ENCODE measurements around the gene ZNF837.

The ZNF837 gene

DNA sequence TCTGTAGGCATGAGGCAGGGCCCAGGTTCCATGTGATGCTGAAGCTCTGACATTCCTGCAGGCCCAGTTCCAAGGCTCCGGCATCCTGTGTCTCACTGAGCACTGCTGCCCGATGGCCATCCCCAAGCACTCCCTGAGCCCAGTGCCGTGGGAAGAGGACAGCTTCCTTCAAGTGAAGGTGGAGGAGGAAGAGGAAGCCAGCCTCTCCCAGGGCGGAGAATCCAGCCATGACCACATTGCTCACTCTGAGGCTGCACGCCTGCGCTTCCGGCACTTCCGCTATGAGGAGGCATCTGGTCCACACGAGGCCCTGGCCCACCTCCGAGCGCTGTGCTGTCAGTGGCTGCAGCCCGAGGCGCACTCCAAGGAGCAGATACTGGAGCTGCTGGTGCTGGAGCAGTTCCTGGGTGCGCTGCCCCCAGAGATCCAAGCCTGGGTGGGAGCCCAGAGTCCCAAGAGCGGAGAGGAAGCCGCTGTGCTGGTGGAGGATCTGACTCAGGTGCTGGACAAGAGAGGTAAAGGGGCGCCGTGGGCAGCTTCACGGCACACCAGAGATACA lies 46.1 kb downstream of the ZNF837 start:
- Histone ChIP-seq H3K4me3 (ENCODE audit: low read length) (no peak overlapping the region), H3K36me3 (ENCODE audit: control insufficient read depth, low read length) (peaks cover 20% of the 10 kb centered on the region), H3F3A (ENCODE audit: control insufficient read depth, insufficient read depth) (no peaks in the 10 kb centered on the region), H3K79me2 (ENCODE audit: control insufficient read depth, low read length) (no peaks in the 10 kb centered on the region), H4K20me1 (ENCODE audit: control insufficient read depth, insufficient read depth, low read depth, low read length) (no peaks in the 10 kb centered on the region), H3K4me1 (ENCODE audit: control insufficient read depth, low read length) (no peaks in the 10 kb centered on the region), H3K27me3 (ENCODE audit: control insufficient read depth, low read length) (no peaks in the 10 kb centered on the region), H3K27ac (ENCODE audit: low read depth, low read length) (no peak overlapping the region), H3K9me3 (ENCODE audit: control insufficient read depth, insufficient read depth, low read length) (no peaks in the 10 kb centered on the region), H3K4me2 (ENCODE audit: low read length) (no peak overlapping the region), H3K9me2 (replicated peaks; ENCODE audit: control insufficient read depth, low read length) (no peaks in the 10 kb centered on the region)
- TF ChIP-seq, protein P1, sequence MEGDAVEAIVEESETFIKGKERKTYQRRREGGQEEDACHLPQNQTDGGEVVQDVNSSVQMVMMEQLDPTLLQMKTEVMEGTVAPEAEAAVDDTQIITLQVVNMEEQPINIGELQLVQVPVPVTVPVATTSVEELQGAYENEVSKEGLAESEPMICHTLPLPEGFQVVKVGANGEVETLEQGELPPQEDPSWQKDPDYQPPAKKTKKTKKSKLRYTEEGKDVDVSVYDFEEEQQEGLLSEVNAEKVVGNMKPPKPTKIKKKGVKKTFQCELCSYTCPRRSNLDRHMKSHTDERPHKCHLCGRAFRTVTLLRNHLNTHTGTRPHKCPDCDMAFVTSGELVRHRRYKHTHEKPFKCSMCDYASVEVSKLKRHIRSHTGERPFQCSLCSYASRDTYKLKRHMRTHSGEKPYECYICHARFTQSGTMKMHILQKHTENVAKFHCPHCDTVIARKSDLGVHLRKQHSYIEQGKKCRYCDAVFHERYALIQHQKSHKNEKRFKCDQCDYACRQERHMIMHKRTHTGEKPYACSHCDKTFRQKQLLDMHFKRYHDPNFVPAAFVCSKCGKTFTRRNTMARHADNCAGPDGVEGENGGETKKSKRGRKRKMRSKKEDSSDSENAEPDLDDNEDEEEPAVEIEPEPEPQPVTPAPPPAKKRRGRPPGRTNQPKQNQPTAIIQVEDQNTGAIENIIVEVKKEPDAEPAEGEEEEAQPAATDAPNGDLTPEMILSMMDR (IDR thresholded peaks at IDR 0.05; ENCODE audit: low read depth, low read length, poor library complexity, severe bottlenecking): no peak
- no peak for TF ChIP-seq EZH2phosphoT487 (IDR thresholded peaks at IDR 0.05; ENCODE audit: borderline replicate concordance, low read length)

GRCh38 chr19:58332697-58333096 lies 48.1 kb downstream of the ZNF837 start:
- Histone ChIP-seq H3K4me1 (ENCODE audit: control insufficient read depth, low read length) (peaks cover 8% of the 10 kb centered on the region), H3K4me3 (ENCODE audit: low read length) (no peak overlapping the region), H3K27me3 (ENCODE audit: control insufficient read depth, low read length) (no peaks in the 10 kb centered on the region), H3K9me2 (replicated peaks; ENCODE audit: control insufficient read depth, low read length) (no peaks in the 10 kb centered on the region), H3K36me3 (ENCODE audit: control insufficient read depth, low read length) (peaks cover 4% of the 10 kb centered on the region; the same call in 1 of the 2 replicates), H3K79me2 (ENCODE audit: control insufficient read depth, low read length) (peaks cover 7% of the 10 kb centered on the region), H3K4me2 (ENCODE audit: low read length) (no peak overlapping the region), H3K27ac (ENCODE audit: low read depth, low read length) (no peak overlapping the region), H3F3A (ENCODE audit: control insufficient read depth, insufficient read depth) (no peaks in the 10 kb centered on the region), H4K20me1 (ENCODE audit: control insufficient read depth, insufficient read depth, low read depth, low read length) (no peaks in the 10 kb centered on the region), H3K9me3 (ENCODE audit: control insufficient read depth, insufficient read depth, low read length) (no peaks in the 10 kb centered on the region)
- TF ChIP-seq, protein P1 (IDR thresholded peaks at IDR 0.05; ENCODE audit: low read depth, low read length, poor library complexity, severe bottlenecking): no peak
- TF ChIP-seq EZH2phosphoT487 (IDR thresholded peaks at IDR 0.05; ENCODE audit: borderline replicate concordance, low read length): no peak

- H3K27ac ChIP-seq (ENCODE audit: low read depth, low read length): no peak overlapping the region
- H3K9me3 ChIP-seq (ENCODE audit: control insufficient read depth, insufficient read depth, low read length): no peaks in the 10 kb centered on the region
- H3K79me2 ChIP-seq (ENCODE audit: control insufficient read depth, low read length): peaks cover 13% of the 10 kb centered on the region
- H3K9me2 ChIP-seq (replicated peaks; ENCODE audit: control insufficient read depth, low read length): no peaks in the 10 kb centered on the region
- no peaks in the 10 kb centered on the region for H3F3A ChIP-seq (ENCODE audit: control insufficient read depth, insufficient read depth)
- H3K4me3 ChIP-seq (ENCODE audit: low read length): no peak overlapping the region
- H3K36me3 ChIP-seq (ENCODE audit: control insufficient read depth, low read length): peaks cover 9% of the 10 kb centered on the region; the same call in 1 of the 2 replicates
- H3K4me2 ChIP-seq (ENCODE audit: low read length): no peak overlapping the region
- H4K20me1 ChIP-seq (ENCODE audit: control insufficient read depth, insufficient read depth, low read depth, low read length): no peaks in the 10 kb centered on the region
- no peaks in the 10 kb centered on the region for H3K27me3 ChIP-seq (ENCODE audit: control insufficient read depth, low read length)
- peaks cover 17% of the 10 kb centered on the region for H3K4me1 ChIP-seq (ENCODE audit: control insufficient read depth, low read length)
- TF ChIP-seq, protein P1 (IDR thresholded peaks at IDR 0.05; ENCODE audit: low read depth, low read length, poor library complexity, severe bottlenecking): no peak
- no peak for TF ChIP-seq EZH2phosphoT487 (IDR thresholded peaks at IDR 0.05; ENCODE audit: borderline replicate concordance, low read length)
These were observed 50.4 kb downstream of the ZNF837 start for GRCh38 chr19:58330458-58330857.
